GM12872 (cell line): Measurements from ENCODE around the gene NPC1.

Source experiments
- CTCF ChIP-seq: IDR thresholded peaks from 3 replicates; pipeline ENCODE4 v1.5.1; 2011; ENCODE audit warnings: low read depth, mild to moderate bottlenecking, low read length, moderate library complexity; ENCODE audit not compliant: insufficient read depth

NPC1 gene

GRCh38 chr18:23563377-23564043 is 22.8 kb downstream of the NPC1 start:
- TF ChIP-seq CTCF = no peak

GRCh38 chr18:23560186-23560585 is 26.1 kb downstream of the NPC1 start:
- no peak for TF ChIP-seq CTCF

- no peak for TF ChIP-seq CTCF
These were observed 30.0 kb downstream of the NPC1 start for GRCh38 chr18:23556145-23556780.

- no peak for TF ChIP-seq CTCF
These were observed 32.4 kb downstream of the NPC1 start for GRCh38 chr18:23553887-23554286.

- TF ChIP-seq CTCF = no peak
These were observed 33.8 kb downstream of the NPC1 start for GRCh38 chr18:23552505-23552904.

- no peak for TF ChIP-seq CTCF
These were observed 34.3 kb downstream of the NPC1 start for GRCh38 chr18:23551978-23552377.

- TF ChIP-seq CTCF = no peak
These were observed 35.4 kb downstream of the NPC1 start for GRCh38 chr18:23550898-23551297.

- TF ChIP-seq CTCF = no peak
These were observed 37.6 kb downstream of the NPC1 start for GRCh38 chr18:23548719-23549118.
